Stimulated activated CD8-positive, alpha-beta memory T cell treated with anti-CD3 and anti-CD28 coated beads, Interleukin-12 subunit alpha, Interleukin-12 subunit beta, amount 100 ng/mL, for 24 hours (primary cell): Measurements from ENCODE around the gene XPR1.
"Not testable (repeated sequence)": the region's sequence is repeated elsewhere in the genome, so short reads cannot be mapped to it uniquely, and the experiment has no call there.

ENCODE experiments used
- DNase-seq: peaks from one replicate; pipeline ENCODE4 v3.0.0-alpha.2; 2020; ENCODE audit errors: extremely low read depth

The XPR1 gene

DNA sequence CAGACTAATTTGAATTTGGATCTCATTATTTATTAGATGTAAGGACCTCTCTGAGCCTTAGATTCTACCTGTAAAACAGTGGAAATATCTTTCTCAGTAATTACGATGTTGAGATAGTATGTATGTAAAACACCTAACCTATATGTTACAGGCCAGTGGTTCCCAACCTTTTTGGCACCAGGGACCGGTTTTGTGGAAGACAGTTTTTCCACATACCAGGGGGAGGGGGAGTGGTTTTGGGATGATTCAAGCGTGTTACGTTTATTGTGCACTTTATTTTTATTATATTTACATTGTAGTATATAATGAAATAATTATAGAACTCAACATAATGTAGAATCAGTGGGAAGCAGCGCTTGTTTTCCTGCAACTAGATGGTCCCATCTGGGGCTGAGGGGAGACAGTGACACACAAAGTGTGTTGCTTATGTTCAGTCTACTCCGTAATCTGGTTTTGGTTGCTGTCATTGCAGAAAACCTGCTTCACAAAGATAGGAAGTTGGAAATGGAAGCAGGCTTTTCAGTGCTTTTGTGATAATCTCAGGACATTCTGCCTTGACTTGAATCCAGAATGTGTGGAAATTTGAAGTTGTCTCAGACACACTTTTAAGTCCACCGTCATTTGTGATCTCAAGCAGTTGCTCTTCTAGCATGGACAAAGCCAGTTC, 12.8 kb downstream of the XPR1 start:
- no peak for DNase-seq

DNA sequence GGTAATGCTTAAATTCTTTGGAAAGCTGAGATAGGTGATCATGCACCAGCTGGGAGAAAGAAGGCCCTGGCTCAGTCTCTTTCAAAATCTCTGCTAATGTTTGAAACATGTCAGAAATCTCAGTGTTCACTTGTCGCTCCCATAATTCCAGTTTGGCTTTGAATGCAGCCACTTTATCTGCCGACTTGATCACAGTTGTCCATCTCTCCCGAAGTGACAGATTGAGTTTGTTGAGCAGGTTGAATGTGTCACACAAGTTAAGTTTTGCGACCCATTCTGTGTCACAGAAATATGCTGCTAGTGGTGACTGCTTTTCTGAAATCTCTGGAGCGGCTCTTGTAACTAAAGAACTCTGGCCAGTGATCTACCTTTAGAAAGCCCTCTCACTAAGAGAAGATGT, 13.4 kb downstream of the XPR1 start:
- not testable (repeated sequence) for DNase-seq

DNA sequence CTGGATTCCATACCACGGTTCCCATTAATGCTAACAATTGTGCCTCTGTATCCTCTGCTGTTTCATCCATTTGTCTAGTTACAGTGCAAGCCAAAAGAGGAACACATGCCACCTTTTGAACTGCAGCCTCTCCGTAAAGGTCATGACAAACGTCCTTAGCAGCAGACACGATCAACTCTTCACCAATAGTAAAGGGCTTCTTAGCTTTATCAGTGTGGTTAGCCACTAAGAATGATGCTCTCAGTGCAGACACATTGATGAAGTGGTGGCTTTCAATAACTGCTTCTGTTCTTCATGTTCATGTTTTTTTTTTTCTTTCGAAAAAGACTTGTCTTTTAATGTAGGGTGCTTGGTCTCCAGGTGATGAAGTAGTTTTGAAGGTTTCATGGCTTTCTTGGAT, 14.3 kb downstream of the XPR1 start:
- DNase-seq, result no peak

DNA sequence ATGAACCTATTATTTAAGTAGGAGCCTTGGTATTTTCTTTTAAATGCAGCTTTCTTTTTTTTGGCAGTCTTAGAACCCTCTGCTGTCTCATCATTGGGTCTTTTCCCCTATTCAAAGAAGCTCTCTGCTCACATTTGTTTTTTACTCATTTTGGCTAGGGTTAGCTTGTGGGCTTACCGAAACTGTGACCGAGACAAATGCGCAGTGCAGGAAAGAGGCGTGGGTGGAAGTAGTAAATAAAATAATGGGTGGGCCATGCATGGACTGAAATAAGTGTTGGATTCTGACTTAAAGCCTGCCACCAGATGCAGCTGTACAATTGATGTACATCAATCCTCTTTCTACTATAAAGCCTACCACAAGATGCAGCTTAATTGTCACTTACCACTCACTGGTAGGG, 14.7 kb downstream of the XPR1 start:
- no peak for DNase-seq

DNA sequence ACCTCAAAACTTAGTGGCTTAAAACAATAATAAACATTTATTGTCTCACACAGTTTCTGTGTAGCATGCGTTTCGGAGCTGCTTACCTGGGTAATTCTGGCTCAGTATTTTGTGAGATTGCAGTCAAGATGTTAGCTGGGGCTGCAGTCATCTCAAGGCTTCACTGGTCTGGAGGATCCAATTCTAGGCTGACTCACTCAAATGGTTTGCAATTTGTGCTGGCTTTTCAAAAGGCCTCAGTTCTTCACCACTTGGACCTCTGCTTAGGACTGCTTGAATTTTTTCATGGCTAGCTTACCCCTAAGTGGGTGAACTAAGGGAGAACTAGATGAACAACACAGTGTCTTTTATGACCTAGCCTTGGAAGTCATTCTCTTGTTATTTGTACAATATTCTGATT, 21.0 kb downstream of the XPR1 start:
- DNase-seq, result no peak

DNA sequence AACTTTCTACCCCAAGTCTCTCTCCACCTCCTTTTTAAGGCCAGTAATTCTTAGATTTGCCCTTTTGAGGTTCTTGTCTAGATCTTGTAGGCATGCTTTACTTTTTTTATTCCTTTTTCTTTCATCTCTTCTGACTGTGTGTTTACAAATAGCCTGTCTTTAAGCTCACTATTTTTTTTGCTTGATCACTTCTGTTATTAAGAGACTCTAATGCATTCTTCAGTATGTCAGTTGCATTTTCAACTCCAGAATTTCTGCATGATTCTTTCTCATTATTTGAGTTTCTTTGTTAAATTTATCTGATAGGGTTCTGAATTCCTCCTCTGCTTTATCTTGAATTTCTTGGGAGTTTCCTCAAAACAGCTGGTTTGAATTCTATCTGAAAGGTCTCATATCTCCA, 30.9 kb downstream of the XPR1 start:
- no peak for DNase-seq

DNA sequence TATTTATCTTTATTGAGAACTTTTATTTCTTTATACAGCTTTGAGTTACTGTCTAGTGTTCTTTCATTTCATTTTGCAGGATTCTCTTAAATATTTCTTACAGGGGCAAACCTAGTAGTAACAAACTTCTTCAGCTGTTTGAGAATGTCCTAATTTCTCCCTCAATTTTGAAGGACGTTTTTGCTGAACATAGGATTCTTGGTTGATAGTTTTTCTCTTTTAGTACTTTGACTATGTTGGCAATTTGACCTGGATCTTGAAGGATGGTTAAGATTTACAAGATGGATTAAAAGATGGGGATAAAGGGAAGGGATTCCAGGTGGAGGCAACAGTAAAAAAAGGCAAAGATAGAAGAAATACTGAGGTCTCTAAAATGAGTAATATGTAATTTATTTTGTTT, 38.9 kb downstream of the XPR1 start:
- no peak for DNase-seq

DNA sequence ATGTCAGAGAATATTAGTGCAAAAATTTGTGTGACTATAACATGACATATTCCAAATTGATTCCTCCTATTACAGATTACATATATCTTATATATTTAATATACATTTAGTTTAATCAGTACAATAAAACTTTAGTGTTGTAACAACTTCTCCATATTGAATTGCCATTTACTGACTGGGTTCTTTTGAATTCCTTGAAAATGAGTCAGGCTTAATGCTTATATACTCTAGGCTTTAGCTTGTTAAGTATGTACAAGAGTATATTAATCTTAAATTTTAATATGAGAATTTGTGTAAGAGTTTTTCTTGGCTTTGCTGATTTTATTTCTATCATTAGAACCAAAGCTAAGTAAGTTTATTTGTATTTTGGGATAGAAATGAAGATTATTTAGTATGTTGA, 40.3 kb downstream of the XPR1 start:
- no peak for DNase-seq

DNA sequence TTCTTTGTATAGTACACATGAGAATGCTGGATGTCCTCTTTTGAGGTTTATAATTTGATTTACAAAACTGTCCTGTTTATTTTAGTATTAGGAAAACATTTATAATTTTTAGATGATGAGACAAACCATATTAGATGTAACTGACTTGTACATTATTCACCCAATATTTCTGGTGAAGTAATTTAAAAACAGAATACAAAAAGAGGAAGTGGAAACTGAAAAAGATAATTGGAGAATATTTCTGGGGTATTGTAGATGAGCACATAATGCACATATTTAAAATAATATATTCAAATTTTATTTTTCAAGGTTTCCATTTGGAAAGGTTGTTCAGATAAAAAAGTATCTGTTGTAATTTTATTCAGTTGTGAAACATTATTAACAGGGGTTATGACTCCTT, 40.7 kb downstream of the XPR1 start:
- DNase-seq, result no peak

DNA sequence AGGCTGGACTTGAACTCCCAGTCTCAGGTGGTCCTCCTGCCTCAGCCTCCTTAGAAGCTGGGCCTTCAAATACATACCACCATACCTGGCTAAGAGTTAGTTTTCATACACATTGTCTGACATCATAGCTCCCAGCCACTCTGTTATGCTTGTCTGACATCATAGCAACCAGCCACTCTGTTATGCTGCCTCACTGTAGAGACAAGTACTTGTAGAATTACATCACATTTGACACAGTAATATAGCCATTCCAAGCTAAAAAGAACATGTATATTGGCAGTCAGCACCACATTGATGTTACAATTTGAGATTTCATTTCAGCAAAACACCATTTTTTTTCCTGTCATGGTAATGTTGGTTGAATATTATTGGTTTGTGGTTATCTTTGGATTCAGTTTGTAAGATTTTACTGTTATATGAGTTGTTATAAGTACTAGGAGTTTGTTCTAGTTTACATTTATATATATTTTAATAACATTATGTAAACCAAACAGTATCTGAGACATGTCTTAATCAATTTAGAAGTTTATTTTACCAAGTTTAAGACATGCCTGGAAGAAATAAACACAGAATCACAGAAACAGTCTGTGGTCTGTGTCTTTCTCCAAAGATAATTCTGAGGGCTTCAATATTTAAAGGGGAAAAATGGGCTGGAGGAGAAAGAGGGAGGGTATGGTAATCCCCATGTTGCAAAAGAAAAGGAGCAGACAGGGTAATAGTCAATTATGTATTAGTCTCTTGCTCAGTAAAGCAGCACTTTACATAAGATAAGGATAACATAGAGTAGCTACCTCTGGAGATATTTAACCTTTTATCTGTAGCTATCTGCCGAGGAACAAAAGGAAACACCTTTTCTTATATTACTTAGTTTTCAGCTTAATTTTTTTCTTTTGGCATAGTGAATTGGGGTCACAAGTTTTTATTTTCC, 43.0 kb downstream of the XPR1 start:
- DNase-seq, result no peak

DNA sequence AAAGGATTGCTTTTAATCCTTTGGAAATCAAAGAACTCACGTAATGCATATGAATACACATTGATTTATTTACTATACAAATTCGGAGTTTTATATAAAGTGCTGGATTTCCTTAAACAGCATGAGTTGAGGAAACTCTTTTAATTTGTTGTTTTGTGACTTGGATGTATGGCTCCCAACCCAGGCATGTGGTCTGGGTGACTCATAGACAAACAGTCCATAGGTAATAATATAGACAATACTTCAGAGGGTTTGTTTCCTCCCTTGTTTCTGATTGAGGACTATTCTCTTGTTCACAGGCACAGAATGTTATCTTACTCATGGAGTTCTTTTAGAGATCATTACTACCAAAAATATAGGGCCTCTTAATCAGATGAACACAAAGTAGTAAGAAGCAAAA, 43.8 kb downstream of the XPR1 start:
- DNase-seq, result no peak

DNA sequence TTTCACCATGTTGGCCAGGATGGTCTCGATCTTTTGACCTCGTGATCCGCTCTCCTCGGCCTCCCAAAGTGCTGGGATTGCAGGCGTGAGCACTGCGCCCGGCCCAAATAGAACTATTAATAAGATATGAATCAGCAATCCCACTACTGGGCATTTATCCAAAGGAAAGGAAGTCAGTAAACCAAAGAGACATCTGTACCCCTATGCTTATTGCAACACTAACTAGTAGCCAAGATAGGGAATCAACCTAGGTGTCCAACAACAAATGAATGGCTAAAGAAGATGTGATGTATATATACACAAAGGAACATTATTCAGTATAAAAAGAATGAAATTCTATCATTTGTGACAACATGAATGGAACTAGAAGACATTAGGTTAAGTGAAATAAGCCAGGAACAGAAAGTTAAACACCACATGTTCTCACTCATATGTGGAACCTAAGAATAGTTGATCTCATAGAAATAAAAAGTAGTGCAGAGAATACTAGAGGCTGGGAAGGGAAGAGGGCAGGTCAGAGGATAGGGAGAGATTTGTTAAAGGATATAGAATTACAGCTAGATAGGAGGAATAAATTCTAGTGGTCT, 48.8 kb downstream of the XPR1 start:
- DNase-seq, result no peak

DNA sequence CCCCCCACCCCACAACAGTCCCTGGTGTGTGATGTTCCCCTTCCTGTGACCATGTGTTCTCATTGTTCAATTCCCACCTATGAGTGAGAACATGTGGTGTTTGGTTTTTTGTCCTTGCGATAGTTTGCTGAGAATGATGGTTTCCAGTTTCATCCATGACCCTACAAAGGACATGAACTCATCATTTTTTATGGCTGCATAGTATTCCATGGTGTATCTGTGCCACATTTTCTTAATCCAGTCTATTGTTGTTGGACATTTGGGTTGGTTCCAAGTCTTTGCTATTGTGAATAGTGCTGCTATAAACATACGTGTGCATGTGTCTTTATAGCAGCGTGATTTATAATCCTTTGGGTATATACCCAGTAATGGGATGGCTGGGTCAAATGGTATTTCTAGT, 51.3 kb downstream of the XPR1 start:
- not testable (repeated sequence) for DNase-seq

DNA sequence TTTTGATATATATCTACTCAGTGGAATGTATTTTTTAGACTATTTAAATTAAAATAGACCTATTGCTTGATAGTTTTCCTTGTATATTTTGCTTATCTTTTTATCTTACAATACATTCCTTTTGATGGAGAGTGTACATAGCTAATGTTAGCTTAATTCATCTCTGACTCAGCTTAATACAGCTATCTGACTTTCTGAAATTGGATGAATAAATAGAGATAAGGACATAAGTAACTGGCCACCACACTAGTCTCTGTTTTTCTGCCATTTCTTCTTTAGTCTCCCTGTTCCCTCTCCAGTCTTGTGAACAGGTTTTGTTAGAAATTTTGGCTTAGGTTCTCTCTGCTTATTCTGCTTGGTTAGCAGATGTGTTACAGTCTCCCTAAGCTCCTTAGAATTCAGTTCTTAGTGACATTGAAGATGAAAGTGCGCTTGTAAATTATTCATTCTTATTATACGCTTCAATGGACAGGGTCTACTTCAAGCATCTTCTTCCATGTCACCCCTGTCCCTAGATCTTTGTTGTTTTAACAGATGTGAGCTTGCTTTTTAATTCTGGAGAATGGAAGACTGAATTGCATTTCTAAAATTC, 59.6 kb downstream of the XPR1 start:
- no peak for DNase-seq

DNA sequence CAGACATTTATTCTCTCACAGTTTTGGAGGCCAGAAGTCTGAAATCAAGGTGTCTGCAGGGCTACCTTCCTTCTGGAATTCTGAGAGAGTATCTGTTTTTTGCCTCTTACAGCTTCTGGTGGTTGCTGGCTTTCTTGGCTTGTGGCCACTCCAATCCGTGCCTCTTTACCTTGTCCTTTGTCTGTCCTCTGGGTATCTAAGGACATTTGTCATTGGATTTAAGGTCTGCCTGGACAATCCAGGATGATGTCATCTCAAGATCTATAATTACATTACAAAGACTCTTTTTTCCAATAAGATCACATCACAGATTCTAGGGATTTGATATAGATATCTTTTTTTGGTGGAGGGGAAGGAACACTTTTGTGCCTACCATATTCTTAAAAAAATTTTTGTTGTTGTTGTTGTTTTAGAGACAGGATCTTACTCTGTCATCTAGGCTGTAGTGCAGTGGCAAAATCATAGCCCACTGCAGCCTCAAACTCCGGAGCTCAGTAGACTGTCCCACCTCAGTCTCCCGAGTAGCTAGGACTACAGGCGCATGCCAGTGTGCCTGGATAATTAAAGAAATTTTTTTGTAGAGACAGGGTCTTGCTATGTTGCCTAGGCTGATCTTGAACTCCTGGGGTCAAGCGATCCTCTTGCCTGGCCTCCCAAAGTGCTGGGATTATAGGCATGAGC, 61.9 kb downstream of the XPR1 start:
- DNase-seq, result no peak

DNA sequence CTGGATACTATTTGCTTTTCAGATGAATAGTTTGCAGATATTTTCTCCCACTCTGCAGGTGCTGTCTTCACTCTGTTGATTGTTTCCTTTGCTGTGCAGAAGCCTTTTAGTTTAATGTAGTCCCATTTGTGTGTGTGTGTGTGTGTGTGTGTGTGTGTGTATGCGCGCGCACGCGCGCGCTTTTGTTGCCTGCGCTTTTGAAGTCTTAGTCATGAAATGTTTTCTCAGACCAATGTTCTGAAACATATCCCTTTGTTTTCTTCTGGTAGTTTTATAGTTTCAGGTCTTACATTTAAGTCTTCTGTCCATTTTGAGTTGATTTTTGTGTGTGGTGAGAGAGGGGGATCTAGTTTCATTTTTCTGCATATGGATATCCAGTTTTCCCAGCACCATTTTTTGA, 63.5 kb downstream of the XPR1 start:
- no peak for DNase-seq

DNA sequence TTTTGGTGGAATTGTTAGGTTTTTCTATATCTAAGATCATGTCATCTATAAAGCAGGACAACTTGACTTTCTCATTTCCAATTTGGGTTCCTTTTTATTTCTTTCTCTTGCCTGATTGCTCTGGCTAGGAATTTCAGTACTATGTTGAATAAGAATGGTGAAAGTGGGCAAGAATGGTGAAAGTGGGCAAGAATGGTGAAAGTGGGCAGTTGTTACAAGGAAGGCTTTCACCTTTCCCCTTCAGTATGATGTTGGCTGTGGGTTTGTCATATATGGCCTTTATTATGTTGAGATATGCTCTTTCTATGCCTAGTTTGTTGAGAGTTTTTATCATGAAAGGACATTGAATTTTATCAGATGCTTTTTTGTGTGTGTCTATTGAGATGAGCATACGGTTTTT, 64.5 kb downstream of the XPR1 start:
- DNase-seq, result no peak

DNA sequence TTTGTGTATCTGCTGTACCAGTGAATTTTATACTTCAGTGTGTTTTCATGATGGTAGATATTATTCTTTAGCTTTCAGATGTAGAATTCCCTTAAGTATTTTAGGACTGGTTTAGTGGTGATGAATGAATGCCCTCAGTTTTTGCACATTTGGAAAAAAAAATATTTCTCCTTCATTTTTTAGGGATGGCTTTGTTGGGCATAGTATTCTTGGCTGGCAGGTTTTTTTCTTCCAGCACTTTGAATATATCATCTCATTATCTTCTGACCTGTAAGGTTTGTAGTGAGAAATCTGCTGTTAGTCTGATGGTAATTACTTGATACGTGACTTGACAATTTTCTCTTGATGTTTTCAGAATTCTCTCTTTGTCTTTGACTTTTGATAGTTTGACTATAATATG, 66.8 kb downstream of the XPR1 start:
- DNase-seq, result no peak

DNA sequence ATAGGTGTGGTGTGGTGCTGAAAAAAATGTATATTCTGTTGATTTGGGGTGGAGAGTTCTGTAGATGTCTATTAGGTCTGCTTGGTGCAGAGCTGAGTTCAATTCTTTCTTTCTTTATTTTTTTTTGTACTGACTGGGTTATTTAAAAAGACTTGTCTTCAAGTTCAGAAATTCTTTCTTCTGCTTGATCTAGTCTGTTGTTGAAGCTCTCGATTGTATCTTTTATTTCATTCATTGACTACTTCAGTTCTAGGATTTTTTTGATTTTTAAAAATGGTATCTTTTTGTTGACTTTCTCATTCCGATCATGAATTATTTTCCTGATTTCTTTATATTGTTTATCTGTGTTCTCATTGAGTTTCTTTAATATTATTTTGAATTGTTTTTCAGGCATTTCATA, 70.6 kb downstream of the XPR1 start:
- DNase-seq, result not testable (repeated sequence)

DNA sequence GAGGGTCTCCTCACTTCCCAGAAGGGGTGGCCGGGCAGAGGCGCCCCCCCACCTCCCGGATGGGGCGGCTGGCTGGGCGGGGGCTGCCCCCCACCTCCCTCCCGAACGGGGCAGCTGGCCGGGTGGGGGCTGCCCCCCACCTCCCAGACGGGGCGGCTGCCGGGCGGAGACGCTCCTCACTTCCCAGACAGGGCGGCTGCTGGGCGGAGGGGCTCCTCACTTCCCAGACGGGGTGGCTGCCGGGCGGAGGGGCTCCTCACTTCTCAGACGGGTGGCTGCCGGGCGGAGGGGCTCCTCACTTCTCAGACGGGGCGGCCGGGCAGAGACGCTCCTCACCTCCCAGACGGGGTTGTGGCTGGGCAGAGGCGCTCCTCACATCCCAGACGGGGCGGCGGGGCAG, 78.9 kb downstream of the XPR1 start:
- not testable (repeated sequence) for DNase-seq

DNA sequence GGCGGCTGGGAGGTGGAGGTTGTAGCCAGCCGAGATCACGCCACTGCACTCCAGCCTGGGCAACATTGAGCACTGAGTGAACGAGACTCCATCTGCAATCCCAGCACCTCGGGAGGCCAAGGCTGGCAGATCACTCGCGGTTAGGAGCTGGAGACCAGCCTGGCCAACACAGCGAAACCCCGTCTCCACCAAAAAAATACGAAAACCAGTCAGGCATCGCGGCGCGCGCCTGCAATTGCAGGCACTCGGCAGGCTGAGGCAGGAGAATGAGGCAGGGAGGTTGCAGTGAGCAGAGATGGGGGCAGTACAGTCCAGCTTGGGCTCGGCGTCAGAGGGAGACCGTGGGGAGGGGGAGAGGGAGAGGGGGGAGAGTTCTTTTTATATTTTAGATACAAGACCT, 79.4 kb downstream of the XPR1 start:
- DNase-seq, result not testable (repeated sequence)

DNA sequence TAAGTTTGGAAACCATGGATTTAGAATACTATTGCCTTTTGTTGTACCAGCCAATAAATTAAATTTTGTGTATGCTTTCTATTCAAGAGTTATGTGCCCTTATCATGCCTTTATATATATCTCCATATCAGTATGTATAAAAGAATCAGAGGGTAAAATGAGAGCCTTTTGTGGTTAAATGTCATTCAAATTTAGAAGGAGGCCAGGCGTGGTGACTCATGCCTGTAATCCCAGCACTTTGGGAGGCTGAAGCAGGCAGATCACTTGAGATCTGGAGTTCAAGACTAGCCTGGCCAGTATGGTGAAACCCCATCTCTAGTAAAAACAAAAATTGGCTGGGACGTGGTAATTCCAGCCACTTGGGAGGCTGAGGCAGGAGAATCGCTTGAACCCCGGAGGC, 88.9 kb downstream of the XPR1 start:
- no peak for DNase-seq
